NCI-H146 (cell line): ENCODE results near the gene PCLO.

Experiments used
- DNase-seq: peaks from one replicate; lab custom pipeline; 2025; lab: John Stamatoyannopoulos, UW

PCLO gene

GRCh38 chr7:83162402-83163256, at the start of gene PCLO:
TSS of gene PCLO (minus strand) at chr7:83162884. CDS start at chr7:83162592, 292 bp downstream.
- DNase-seq = peak; percentile 98

DNA sequence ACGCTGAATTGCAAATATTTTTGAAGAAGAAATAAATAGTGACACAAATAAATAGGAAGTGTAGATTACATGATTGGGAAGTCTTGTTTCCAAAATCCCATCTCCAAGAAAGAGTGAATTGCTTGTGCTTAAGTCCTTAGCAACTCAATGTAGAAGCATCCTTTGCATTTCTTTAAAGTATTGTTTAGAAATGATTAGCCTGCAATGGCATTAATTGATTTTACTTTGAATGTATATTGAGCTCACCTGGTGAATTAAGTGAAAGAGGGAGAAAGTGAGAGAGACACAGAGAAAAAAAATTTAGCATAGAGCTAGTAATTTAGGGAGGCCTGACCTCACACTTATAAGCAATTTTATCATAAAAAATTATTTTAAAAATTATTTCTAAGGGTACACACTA, 49.0 kb upstream of the PCLO start:
- DNase-seq = no peak

DNA sequence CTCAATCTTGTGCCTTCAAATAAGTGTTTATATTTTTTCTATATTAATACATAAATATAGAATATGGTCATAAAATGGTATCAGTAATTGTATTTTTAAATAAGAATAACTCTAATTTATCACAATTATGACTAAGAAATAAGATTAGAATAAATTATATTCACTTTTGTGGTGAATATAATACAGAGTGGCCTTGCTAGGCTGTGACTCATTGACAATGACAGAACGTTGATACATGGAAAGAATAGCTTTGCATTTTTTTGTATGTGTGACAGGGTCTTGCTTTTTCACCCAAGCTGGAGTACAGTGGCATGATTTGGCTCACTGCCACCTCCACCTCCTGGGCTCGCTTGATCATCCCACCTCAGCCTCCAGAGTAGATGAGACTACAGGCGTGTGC, 47.8 kb upstream of the PCLO start:
- DNase-seq = no peak

DNA sequence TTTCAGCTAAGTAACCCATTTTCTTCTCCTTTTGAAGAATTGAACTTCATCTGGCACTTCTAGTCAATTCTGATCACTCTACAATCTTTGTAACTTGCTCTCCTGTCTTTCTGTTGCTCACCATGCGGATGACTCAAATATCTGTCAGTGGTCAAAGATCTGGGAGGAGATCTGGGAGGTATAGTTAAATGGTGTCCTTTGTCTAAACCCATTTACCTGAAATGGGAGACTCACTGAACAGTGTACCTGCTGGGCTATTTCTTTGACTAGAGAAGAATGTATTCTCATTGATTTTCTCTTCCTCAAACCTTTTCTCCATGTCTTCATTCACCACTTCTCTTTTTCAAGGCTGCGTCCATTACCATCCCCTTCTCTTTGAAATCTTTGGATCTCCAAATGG, 42.0 kb upstream of the PCLO start:
- DNase-seq = peak; percentile 1

DNA sequence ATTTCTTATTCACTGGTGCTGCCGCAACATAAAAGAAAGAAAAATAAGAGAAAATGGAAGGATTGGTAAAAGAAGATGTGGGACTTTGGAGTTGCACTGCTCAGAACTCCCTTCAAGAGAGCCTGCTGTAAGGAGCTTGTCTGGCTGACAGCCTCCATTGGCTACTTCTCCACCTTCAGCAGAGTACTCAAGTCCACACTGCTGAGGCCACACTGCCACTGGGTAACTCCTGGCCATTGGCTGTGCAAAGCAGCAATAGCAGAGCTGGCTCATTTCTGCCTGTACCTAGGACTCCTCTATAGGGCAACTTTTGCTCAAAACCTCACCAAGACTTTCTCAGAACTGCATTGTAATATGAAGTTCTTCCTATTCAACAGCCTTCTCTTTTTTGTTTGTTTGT, 38.7 kb upstream of the PCLO start:
- no peak for DNase-seq

DNA sequence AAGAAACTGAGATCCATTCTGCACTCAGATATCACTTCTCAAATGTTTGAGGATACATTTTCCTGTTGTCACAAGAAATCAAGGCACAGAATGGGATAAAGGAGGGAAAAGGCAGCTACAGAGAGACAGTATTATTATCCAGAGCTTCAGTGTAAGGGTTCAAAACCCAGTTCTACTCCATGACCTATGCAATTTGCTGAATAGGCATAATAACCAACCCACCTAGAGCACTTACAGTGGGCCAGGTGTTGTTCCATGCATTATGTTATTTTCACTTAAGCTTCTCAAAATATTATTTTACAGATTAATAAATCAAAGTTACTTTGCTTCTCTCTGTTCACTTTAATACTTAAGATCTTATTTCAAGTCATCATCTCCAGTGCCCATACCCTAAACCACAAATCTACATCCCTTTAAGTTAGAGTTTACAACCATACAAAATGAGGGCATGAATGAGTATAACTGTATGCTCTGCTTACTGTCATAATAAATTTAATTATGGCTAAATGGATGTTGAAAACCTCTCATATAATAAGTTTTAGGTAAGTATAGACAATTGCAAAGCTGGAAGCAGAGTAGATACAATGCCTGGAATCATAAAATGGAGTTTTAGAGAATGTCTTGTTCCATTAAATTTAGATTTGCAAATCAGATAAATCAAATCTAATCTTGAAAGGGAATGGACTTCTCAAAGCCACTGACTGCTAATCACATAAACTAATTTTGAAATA, 28.1 kb upstream of the PCLO start:
- no peak for DNase-seq

DNA sequence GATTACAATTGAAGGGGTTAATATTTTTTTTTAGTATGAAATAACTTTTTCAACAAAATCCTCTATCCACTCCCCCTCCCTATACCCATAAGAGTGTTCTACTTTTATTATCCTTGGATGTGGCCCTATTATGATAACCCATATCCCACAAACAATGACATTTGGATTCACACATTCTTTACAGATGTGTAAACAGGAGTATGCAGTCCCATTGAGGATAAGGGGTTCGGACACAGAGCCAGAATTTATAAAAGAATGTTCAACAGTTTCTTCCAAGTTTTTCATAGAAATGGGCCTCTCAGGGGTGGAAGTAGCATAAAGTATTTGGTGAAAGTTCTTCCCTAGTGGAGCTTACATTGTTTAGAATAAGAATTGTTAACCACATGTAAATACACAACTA, 16.1 kb upstream of the PCLO start:
- DNase-seq = no peak

DNA sequence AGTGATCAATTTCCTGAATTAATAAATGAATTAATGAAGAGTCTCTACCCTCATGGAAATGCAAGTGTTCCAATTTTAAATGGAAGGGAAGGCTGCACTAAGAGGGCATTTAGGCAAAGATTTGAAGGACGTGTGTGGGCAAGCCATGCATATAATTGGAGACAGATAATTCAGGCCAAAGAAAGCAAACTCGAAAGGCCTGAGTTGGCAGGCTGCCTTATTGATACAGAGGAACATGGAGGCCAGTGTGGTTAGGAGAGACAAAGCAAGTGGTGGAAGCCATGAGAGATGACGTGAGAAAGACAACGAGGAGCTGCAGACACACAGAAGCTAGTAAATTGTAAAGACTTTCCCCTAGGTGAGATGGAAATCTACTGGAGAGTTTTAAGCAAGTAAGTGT, 15.4 kb upstream of the PCLO start:
- DNase-seq = no peak

DNA sequence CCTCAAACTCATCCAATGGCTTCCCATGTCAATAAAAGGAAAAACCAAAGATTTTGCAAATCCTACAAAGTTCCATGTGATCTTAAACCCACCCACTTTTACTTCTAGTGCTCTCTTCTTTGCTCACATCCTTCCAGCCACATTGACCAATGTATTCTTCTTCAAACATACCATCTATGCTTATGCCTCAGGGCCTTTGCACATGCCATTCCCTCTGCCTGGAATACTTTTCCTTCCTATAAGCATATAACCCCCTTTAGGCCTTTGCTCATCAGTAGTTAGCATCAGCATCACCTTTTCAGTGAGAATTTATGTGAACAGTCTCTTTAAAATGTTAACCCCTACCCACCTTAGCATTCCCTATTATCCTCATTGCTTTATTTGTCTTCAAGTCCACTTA, 11.0 kb upstream of the PCLO start:
- DNase-seq = no peak

- DNase-seq = no peak
Measured at GRCh38 chr7:83166781-83167180, 4.1 kb upstream of the PCLO start.

DNA sequence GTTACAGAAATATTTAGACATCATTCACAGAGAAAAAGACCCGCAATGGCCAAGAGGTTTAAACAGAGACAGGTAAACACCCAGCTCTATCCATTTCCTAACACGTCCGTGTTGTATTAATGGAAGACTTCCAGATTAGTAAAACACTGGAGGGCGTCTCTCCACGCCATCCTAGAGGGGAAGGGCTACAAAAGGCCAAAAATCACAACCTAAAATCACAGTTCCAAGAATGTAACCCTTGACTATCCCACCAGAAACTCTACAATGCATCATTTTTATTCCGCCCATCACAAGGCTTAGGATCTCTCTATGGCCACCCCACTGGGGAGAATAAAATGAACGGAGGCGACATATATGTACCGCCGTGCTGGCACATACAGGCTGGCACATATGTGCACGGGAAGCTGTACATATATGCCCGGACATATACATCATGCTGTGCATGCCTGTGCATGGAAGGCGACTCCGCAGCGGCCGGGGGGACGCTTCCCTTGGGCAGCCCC, 734 bp downstream of the PCLO start:
- DNase-seq = peak; percentile 38

DNA sequence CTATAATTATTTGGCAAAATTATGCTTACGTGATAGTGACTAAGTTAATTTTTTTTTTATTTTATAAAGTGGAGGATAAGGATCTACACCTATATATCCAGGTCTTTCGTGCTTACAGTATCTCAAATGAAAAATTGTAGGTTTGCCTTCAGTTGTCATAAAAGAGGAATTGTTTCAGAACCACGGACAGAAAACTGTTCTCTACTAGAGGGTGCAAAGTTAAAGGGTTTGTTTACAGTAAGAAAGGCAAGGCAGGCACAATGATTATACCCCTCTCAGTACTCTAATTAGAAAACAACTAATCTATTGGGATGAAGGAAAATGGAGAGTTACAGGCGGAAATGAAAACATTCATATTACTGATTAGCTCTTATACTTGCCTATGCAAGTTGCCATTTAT, 1.5 kb downstream of the PCLO start:
- DNase-seq = no peak

DNA sequence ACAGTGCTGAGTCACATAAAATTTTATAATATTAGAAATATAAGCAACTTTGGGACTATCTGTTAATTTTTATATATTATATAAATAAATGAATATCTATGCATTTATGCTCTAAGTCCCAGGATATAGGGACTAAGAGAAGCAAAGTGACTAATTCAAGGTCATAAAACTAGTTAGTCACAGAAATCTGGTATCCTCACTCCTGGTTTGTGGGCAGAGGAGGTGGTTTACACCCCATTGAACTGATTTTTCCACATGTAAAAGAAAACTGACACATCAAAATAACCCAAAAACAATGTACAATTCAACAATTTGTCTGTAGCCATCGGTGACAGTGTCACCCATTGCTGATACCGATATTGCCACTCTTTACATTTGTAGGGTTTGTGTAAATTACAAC, 3.0 kb downstream of the PCLO start:
- DNase-seq = no peak

DNA sequence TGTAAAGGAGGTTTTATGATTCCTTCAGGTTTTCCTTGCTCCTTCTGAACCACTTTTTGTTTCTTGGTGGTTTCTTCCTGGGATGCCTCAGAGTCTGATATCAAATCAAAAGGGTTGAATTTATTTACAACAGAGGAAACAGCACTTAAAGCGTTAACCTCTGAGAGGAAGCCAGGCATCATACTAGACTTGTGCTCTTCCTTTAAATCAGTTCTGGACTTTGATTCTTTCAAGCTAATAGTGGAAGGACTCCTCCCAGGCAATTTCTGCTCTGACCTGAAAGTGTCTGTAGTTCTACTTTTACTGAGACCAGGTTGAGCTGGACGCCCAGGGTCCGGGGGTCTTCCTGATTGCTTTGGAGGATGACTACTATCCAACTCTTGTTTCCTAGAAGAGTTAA, 6.7 kb downstream of the PCLO start:
- no peak for DNase-seq

DNA sequence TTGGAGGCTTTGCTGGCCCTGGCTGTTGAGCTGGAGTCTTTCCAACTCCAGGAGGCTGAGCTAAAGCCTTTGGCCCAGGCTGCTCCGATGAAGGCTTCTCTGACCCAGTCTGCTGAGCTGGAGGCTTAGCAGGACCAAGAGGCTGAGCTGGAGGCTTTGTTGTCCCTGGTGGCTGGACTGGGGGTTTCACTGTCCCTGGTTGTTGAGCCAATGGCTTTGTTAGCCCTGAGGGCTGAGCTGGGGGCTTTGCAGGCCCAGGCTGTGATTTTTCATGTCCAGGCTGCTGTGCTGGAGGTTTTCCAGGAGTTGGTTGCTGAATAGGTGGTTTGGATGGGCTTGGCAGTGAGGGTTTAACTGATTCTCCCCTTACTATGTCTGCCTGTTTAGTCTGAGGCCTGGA, 7.3 kb downstream of the PCLO start:
- DNase-seq = no peak

- peak; percentile 6 for DNase-seq
Measured at GRCh38 chr7:83153419-83153818, 9.3 kb downstream of the PCLO start.

- no peak for DNase-seq
Measured at GRCh38 chr7:83150310-83150709, 12.4 kb downstream of the PCLO start.

GRCh38 chr7:83149466-83149865, 13.2 kb downstream of the PCLO start:
- no peak for DNase-seq

- DNase-seq = no peak
Measured at GRCh38 chr7:83148776-83149175, 13.9 kb downstream of the PCLO start.

GRCh38 chr7:83143107-83143506, 19.6 kb downstream of the PCLO start:
- no peak for DNase-seq

DNA sequence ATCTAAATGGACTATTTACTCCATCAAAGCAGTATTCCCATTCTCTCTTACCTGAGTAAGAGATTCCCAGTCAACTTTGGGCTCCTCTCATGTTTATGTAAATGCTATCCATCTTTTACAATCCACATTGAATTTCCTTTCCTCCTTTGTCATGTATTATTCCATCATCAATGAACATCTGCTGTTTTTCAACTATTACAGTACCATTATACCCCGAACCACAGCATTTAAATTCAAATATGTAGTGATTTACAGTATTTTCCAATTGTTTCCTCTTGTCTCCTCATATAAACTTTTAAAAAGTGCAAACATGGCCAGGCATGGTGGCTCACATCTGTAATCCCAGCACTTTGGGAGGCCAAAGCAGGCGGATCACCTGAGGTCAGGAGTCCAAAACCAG, 20.3 kb downstream of the PCLO start:
- no peak for DNase-seq

DNA sequence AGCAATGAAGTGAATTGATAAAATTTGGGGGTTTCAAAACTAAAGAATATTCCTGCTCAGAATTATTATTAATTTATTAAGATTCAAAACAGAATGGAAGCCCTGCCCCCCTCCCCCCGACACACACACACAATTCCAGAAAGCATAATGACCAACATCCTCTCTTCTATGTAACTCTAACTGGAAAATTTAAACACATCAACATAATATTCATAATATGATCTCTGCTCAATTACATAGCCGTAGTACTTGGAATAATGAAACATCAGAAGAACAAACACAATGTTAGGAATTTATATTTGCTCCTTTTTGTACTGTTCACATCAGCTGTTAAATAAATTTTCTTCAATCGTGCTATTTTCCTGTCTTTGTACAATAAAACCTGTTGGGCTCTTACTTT, 20.8 kb downstream of the PCLO start:
- DNase-seq = no peak
